ENCODE data around the gene GAP43.

- TF ChIP-seq CTCF (IDR thresholded peaks at IDR 0.05; ENCODE audit: insufficient read depth, low read length, poor library complexity, severe bottlenecking), result no peak
- no peak for TF ChIP-seq EZH2phosphoT487 (conservative IDR thresholded peaks at IDR 0.05; ENCODE audit: low read length)
Observed at GRCh38 chr3:115578331-115578730, 45.0 kb upstream of the GAP43 start.
